SK-N-SH (cell line): ENCODE data around the gene CDH2. TPM values are rescaled to one million over a fixed set of nuclear protein-coding genes. Genes with fewer than 3 reads are reported as not detected.

ENCODE experiments used
- CTCF ChIA-PET: fragments of 300-600, 350-600 bp; formaldehyde crosslinking; extraction: SDS; loops from one replicate; lab custom pipeline; 2021; lab: Yijun Ruan, JAX
- POLR2A ChIA-PET: fragments of 350-600 bp; sonication (Branson Sonifier 250); formaldehyde crosslinking; extraction: SDS; loops from one replicate; lab custom pipeline; 2020; ENCODE audit warnings: antibody characterized with exemption, inconsistent platforms; lab: Yijun Ruan, JAX
- DNase-seq: peaks from one replicate; pipeline ENCODE4 v3.0.0; 2012
- H2AFZ ChIP-seq: fragments of 200-600 bp; sonication (generic); 2 replicates; pipeline ENCODE4 v1.8.1; 2016; ENCODE audit warnings: antibody characterized with exemption, mild to moderate bottlenecking, low read depth
- H3F3A ChIP-seq: fragments of 200-600 bp; sonication (generic); replicated peaks from 2 replicates; pipeline ENCODE3; 2016; ENCODE audit warnings: antibody characterized with exemption, mild to moderate bottlenecking; ENCODE audit not compliant: insufficient read depth
- H3K27ac ChIP-seq, 2 experiments: fragments of 200-500 bp in 1 of 2; fragments of 200-600 bp in 1 of 2; sonication (Bioruptor generic) in 1 of 2; sonication (generic), shearing (Covaris generic) in 1 of 2; 2 replicates each; pipeline versions ENCODE4 v1.5.1 to v1.6.1; 2014 to 2016; ENCODE audit warnings: low read depth in 2 of 2, inconsistent platforms in 1 of 2, low read length in 1 of 2, mild to moderate bottlenecking in 1 of 2, mixed read lengths in 1 of 2
- H3K27me3 ChIP-seq: fragments of 200-600 bp; sonication (generic), shearing (Covaris generic); 2 replicates; pipeline ENCODE4 v1.6.1; 2016; ENCODE audit warnings: mixed run types; ENCODE audit not compliant: insufficient read depth
- H3K36me3 ChIP-seq, 2 experiments: fragments of 200-500 bp in 1 of 2; fragments of 200-600 bp in 1 of 2; sonication (Bioruptor generic) in 1 of 2; sonication (generic) in 1 of 2; replicated peaks in 1 of 2; 2 replicates each; pipeline versions ENCODE3 to v1.5.1; 2014 to 2016; ENCODE audit warnings: low read length in 1 of 2, mild to moderate bottlenecking in 1 of 2; ENCODE audit not compliant: insufficient read depth in 2 of 2, control insufficient read depth in 1 of 2
- H3K4me1 ChIP-seq, 2 experiments: fragments of 200-500 bp in 1 of 2; fragments of 200-600 bp in 1 of 2; sonication (Bioruptor generic) in 1 of 2; sonication (generic), shearing (Covaris generic) in 1 of 2; 2 replicates each; pipeline versions ENCODE4 v1.5.1 to v1.6.1; 2014 to 2016; ENCODE audit warnings: low read depth in 1 of 2, low read length in 1 of 2, mixed run types in 1 of 2; ENCODE audit not compliant: insufficient read depth in 2 of 2, control insufficient read depth in 1 of 2
- H3K4me2 ChIP-seq: fragments of 200-600 bp; sonication (generic), shearing (Covaris generic); 2 replicates; pipeline ENCODE4 v1.6.1; 2017; ENCODE audit warnings: mixed run types
- H3K4me3 ChIP-seq, 2 experiments: fragments of 200-500 bp in 1 of 2; fragments of 200-600 bp in 1 of 2; sonication (Bioruptor generic) in 1 of 2; sonication (generic), shearing (Covaris generic) in 1 of 2; 2 replicates each; pipeline versions ENCODE4 v1.5.1 to v1.8.1; 2014 to 2016; ENCODE audit warnings: low read depth in 2 of 2, inconsistent platforms in 1 of 2, low read length in 1 of 2, mild to moderate bottlenecking in 1 of 2, mixed read lengths in 1 of 2, moderate library complexity in 1 of 2
- H3K79me2 ChIP-seq: fragments of 200-600 bp; sonication (generic); 2 replicates; pipeline ENCODE4 v1.8.1; 2017; ENCODE audit warnings: mild to moderate bottlenecking; ENCODE audit not compliant: insufficient read depth
- H3K9ac ChIP-seq: fragments of 200-600 bp; sonication (generic); 2 replicates; pipeline ENCODE4 v1.6.1; 2017; ENCODE audit warnings: mixed run types
- H3K9me2 ChIP-seq: fragments of 200-600 bp; sonication (generic); 2 replicates; pipeline ENCODE4 v1.6.1; 2017; ENCODE audit warnings: mixed run types
- H3K9me3 ChIP-seq: fragments of 200-600 bp; sonication (generic); 2 replicates; pipeline ENCODE4 v1.6.1; 2017; ENCODE audit warnings: mixed run types, mild to moderate bottlenecking, moderate library complexity
- H4K20me1 ChIP-seq: fragments of 200-600 bp; sonication (generic); 2 replicates; pipeline ENCODE4 v1.6.1; 2017; ENCODE audit warnings: mild to moderate bottlenecking, mixed run types; ENCODE audit not compliant: insufficient read depth
- CHD2 ChIP-seq: fragments of 150-350 bp; IDR thresholded peaks from 2 replicates; pipeline ENCODE4 v1.6.1; 2018; ENCODE audit warnings: low read length; ENCODE audit not compliant: partially characterized antibody
- ELF1 ChIP-seq: IDR thresholded peaks from 2 replicates; pipeline ENCODE4 v1.4.0; 2012
- EZH2phosphoT487 ChIP-seq: fragments of 200-600 bp; sonication (generic); IDR thresholded peaks from 2 replicates; pipeline ENCODE4 v1.6.1; 2017; ENCODE audit warnings: low read depth, mixed run types, mild to moderate bottlenecking, antibody characterized with exemption, moderate library complexity, borderline replicate concordance
- FOSL2 ChIP-seq: IDR thresholded peaks from 2 replicates; pipeline ENCODE4 v1.4.0; 2012; ENCODE audit warnings: low read depth, mild to moderate bottlenecking, moderate library complexity, borderline replicate concordance
- FOXJ3 ChIP-seq: sonication (generic); formaldehyde crosslinking; IDR thresholded peaks from 2 replicates; pipeline ENCODE4 v1.5.1; 2020; ENCODE audit warnings: mild to moderate bottlenecking, missing genetic modification reagents
- JUND ChIP-seq: IDR thresholded peaks from 2 replicates; pipeline ENCODE4 v1.4.0; 2012
- MEF2A ChIP-seq: IDR thresholded peaks from 2 replicates; pipeline ENCODE4 v1.4.0; 2012; ENCODE audit warnings: low read depth, borderline replicate concordance
- NFIC ChIP-seq: IDR thresholded peaks from 2 replicates; pipeline ENCODE4 v1.4.0; 2012; ENCODE audit warnings: borderline replicate concordance
- NRF1 ChIP-seq: IDR thresholded peaks from 2 replicates; pipeline ENCODE4 v1.6.1; 2012; ENCODE audit warnings: low read depth, mild to moderate bottlenecking, low read length
- PBX3 ChIP-seq: IDR thresholded peaks from 2 replicates; pipeline ENCODE4; 2012
- RCOR1 ChIP-seq: fragments of 150-350 bp; IDR thresholded peaks from 2 replicates; pipeline ENCODE4 v1.6.1; 2017; ENCODE audit warnings: antibody characterized with exemption, low read length
- SIN3A ChIP-seq: IDR thresholded peaks from 2 replicates; pipeline ENCODE4 v1.6.1; 2012; ENCODE audit warnings: low read depth, mild to moderate bottlenecking, low read length, moderate library complexity, borderline replicate concordance
- TAF1 ChIP-seq: IDR thresholded peaks from 2 replicates; pipeline ENCODE4 v1.6.1; 2012; ENCODE audit warnings: low read depth, mild to moderate bottlenecking, low read length, moderate library complexity, borderline replicate concordance
- TCF12 ChIP-seq: IDR thresholded peaks from 2 replicates; pipeline ENCODE4 v1.4.0; 2012
- USF1 ChIP-seq: IDR thresholded peaks from 2 replicates; pipeline ENCODE4 v1.4.0; 2012; ENCODE audit warnings: low read depth, borderline replicate concordance
- YY1 ChIP-seq: IDR thresholded peaks from 2 replicates; pipeline ENCODE4 v1.4.0; 2012; ENCODE audit warnings: low read depth, mild to moderate bottlenecking
- WGBS: methylation state at CpG from one replicate; pipeline ENCODE4 v1.1.6; 2017; ENCODE audit warnings: low lambda C conversion rate; 5-methylcytosine and 5-hydroxymethylcytosine counted together
- polyA plus RNA-seq, 3 experiments: library from polyadenylated mRNA; depleted of rRNA; stranded (reverse); fragments of >200 nt; gene quantifications; 2 replicates each; pipeline ENCODE4 v1.2.3, GENCODE V29; 2012
- TF ChIP-seq, protein P1 (sequence below): IDR thresholded peaks from 2 replicates; pipeline ENCODE4 v1.6.1; 2012; ENCODE audit warnings: mild to moderate bottlenecking, low read depth, low read length, moderate library complexity
- TF ChIP-seq, protein P2 (sequence below): IDR thresholded peaks from 2 replicates; pipeline ENCODE4 v1.4.0; 2012; ENCODE audit warnings: low read depth
- TF ChIP-seq, protein P3 (sequence below): fragments of 200-600 bp; sonication (generic); IDR thresholded peaks from 2 replicates; pipeline ENCODE4 v1.6.1; 2017; ENCODE audit warnings: antibody characterized with exemption, mild to moderate bottlenecking, moderate library complexity

CDH2 gene
- polyA plus RNA-seq, 1 of the 3 experiments (the other 2 are of a cell fraction) = 146 TPM

GRCh38 chr18:27985832-27986231 is 191.1 kb downstream of the CDH2 start:
- ChIA-PET POLR2A (no interaction called here), CTCF (no interaction called here)
- H3K4me3 ChIP-seq = no peak overlapping the region

More at GRCh38 chr18:27985832-27986231, 191.1 kb downstream of the CDH2 start:
- Histone ChIP-seq H3K9me3 (no peaks in the 10 kb centered on the region), H3K4me2 (no peak overlapping the region), H3K27ac (no peak overlapping the region), H3F3A (peaks cover 24% of the 10 kb centered on the region), H3K79me2 (peaks cover 42% of the 10 kb centered on the region), H3K9ac (no peak overlapping the region), H3K36me3 (peaks cover 86 to 98% of the 10 kb centered on the region in 2 experiments), H3K4me1 (no peaks in the 10 kb centered on the region), H4K20me1 (no peaks in the 10 kb centered on the region; the same call in 1 of the 2 replicates), H2AFZ (no peak overlapping the region), H3K9me2 (no peaks in the 10 kb centered on the region), H3K27me3 (no peaks in the 10 kb centered on the region)
- TF ChIP-seq TCF12 (no peak), YY1 (no peak), TAF1 (no peak), NRF1 (no peak), FOXJ3 (no peak), FOSL2 (no peak), RCOR1 (no peak), PBX3 (no peak), EZH2phosphoT487 (no peak), CHD2 (no peak), JUND (no peak), SIN3A (no peak), USF1 (no peak), NFIC (no peak), MEF2A (no peak), ELF1 (no peak)
- TF ChIP-seq, protein P1, sequence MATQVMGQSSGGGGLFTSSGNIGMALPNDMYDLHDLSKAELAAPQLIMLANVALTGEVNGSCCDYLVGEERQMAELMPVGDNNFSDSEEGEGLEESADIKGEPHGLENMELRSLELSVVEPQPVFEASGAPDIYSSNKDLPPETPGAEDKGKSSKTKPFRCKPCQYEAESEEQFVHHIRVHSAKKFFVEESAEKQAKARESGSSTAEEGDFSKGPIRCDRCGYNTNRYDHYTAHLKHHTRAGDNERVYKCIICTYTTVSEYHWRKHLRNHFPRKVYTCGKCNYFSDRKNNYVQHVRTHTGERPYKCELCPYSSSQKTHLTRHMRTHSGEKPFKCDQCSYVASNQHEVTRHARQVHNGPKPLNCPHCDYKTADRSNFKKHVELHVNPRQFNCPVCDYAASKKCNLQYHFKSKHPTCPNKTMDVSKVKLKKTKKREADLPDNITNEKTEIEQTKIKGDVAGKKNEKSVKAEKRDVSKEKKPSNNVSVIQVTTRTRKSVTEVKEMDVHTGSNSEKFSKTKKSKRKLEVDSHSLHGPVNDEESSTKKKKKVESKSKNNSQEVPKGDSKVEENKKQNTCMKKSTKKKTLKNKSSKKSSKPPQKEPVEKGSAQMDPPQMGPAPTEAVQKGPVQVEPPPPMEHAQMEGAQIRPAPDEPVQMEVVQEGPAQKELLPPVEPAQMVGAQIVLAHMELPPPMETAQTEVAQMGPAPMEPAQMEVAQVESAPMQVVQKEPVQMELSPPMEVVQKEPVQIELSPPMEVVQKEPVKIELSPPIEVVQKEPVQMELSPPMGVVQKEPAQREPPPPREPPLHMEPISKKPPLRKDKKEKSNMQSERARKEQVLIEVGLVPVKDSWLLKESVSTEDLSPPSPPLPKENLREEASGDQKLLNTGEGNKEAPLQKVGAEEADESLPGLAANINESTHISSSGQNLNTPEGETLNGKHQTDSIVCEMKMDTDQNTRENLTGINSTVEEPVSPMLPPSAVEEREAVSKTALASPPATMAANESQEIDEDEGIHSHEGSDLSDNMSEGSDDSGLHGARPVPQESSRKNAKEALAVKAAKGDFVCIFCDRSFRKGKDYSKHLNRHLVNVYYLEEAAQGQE = no peak
- TF ChIP-seq, protein P2, sequence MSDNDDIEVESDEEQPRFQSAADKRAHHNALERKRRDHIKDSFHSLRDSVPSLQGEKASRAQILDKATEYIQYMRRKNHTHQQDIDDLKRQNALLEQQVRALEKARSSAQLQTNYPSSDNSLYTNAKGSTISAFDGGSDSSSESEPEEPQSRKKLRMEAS = no peak
- TF ChIP-seq, protein P3, sequence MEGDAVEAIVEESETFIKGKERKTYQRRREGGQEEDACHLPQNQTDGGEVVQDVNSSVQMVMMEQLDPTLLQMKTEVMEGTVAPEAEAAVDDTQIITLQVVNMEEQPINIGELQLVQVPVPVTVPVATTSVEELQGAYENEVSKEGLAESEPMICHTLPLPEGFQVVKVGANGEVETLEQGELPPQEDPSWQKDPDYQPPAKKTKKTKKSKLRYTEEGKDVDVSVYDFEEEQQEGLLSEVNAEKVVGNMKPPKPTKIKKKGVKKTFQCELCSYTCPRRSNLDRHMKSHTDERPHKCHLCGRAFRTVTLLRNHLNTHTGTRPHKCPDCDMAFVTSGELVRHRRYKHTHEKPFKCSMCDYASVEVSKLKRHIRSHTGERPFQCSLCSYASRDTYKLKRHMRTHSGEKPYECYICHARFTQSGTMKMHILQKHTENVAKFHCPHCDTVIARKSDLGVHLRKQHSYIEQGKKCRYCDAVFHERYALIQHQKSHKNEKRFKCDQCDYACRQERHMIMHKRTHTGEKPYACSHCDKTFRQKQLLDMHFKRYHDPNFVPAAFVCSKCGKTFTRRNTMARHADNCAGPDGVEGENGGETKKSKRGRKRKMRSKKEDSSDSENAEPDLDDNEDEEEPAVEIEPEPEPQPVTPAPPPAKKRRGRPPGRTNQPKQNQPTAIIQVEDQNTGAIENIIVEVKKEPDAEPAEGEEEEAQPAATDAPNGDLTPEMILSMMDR = no peak
- no peak for DNase-seq
- WGBS = 100% methylated on average over 3 of the region's 7 CpGs
